ENCODE measurements around the gene KRT6B.
"Not testable (repeated sequence)": the region's sequence is repeated elsewhere in the genome, so short reads cannot be mapped to it uniquely, and the experiment has no call there.

The KRT6B gene

GRCh38 chr12:52452101-52452500 is at the start of gene KRT6B:
Gene KRT6B (minus strand): TSS chr12:52452146. CDS start chr12:52452078, 68 bp downstream.
- DNase-seq = no peak

- DNase-seq = no peak
Observed at GRCh38 chr12:52501490-52501889, 49.5 kb upstream of the KRT6B start.

GRCh38 chr12:52500574-52500973 is 48.6 kb upstream of the KRT6B start:
- not testable (repeated sequence) for DNase-seq

- no peak for DNase-seq
Observed at GRCh38 chr12:52499806-52500560, 48.0 kb upstream of the KRT6B start.

GRCh38 chr12:52498946-52499345 is 47.0 kb upstream of the KRT6B start:
- DNase-seq = no peak

- no peak for DNase-seq
Observed at GRCh38 chr12:52497975-52498374, 46.0 kb upstream of the KRT6B start.

- no peak for DNase-seq
Observed at GRCh38 chr12:52496590-52497071, 44.7 kb upstream of the KRT6B start.

GRCh38 chr12:52496054-52496453 is 44.1 kb upstream of the KRT6B start:
- no peak for DNase-seq

GRCh38 chr12:52495389-52495788 is 43.4 kb upstream of the KRT6B start:
- no peak for DNase-seq

- no peak for DNase-seq
Observed at GRCh38 chr12:52494518-52494917, 42.6 kb upstream of the KRT6B start.

GRCh38 chr12:52494100-52494499 is 42.2 kb upstream of the KRT6B start:
- no peak for DNase-seq

GRCh38 chr12:52493172-52493571 is 41.2 kb upstream of the KRT6B start, which contains the start of gene KRT6A:
Gene KRT6A (minus strand): TSS chr12:52493257. CDS start chr12:52493188, 69 bp downstream.
- no peak for DNase-seq

GRCh38 chr12:52492405-52492804 is 40.5 kb upstream of the KRT6B start:
- not testable (repeated sequence) for DNase-seq

- DNase-seq = not testable (repeated sequence)
Observed at GRCh38 chr12:52491495-52491894, 39.5 kb upstream of the KRT6B start.

GRCh38 chr12:52488736-52489135 is 36.8 kb upstream of the KRT6B start:
- DNase-seq = no peak

GRCh38 chr12:52487744-52488443 is 35.9 kb upstream of the KRT6B start:
- DNase-seq = not testable (repeated sequence)

- no peak for DNase-seq
Observed at GRCh38 chr12:52487211-52487610, 35.3 kb upstream of the KRT6B start.

GRCh38 chr12:52486166-52487105 is 34.5 kb upstream of the KRT6B start:
- DNase-seq = no peak

- DNase-seq = no peak
Observed at GRCh38 chr12:52480073-52480472, 28.1 kb upstream of the KRT6B start.

- DNase-seq = no peak
Observed at GRCh38 chr12:52477651-52478050, 25.7 kb upstream of the KRT6B start.

- DNase-seq = no peak
Observed at GRCh38 chr12:52474212-52474611, 22.3 kb upstream of the KRT6B start.

- no peak for DNase-seq
Observed at GRCh38 chr12:52473768-52474167, 21.8 kb upstream of the KRT6B start, which contains the start of gene KRT6C. Gene KRT6C (minus strand): TSS chr12:52473805. CDS start chr12:52473737, 68 bp downstream.

GRCh38 chr12:52469853-52470252 is 17.9 kb upstream of the KRT6B start:
- no peak for DNase-seq
